IMR-90 (cell line): ENCODE data around the gene CCR3. TPM values are rescaled to one million over a fixed set of nuclear protein-coding genes. Genes with fewer than 3 reads are reported as not detected.
A peak's percentile ranks its signal among the peaks of the same experiment; 100 is the strongest.

Experiments used
- ATAC-seq: fragments of 200-7000 bp; cut with Tn5 transposase; 2 replicates; pipeline ENCODE4 v1.9.1; 2020; ENCODE audit warnings: low read depth, mild to moderate bottlenecking, moderate library complexity
- BruUV-seq: library from RNA; stranded (reverse); fragments of 400-500 nt; replicated peaks from 2 replicates; lab custom pipeline; 2021; lab: Mats Ljungman, UMichigan
- CTCF ChIA-PET: fragments of 300-600 bp; formaldehyde crosslinking; extraction: SDS; loops from one replicate; lab custom pipeline; 2021; ENCODE audit warnings: antibody characterized with exemption; lab: Yijun Ruan, JAX
- POLR2A ChIA-PET: fragments of 300-600 bp; sonication (Branson Sonifier 250); formaldehyde crosslinking; loops from one replicate; lab custom pipeline; 2022; ENCODE audit warnings: antibody characterized with exemption; ENCODE audit not compliant: unreplicated experiment; lab: Charles Lee
- DNase-seq: peaks from one replicate; pipeline ENCODE4 v3.0.0; 2013
- H2AFZ ChIP-seq: replicated peaks from 2 replicates; pipeline ENCODE3; 2013; ENCODE audit warnings: low read length, mild to moderate bottlenecking; ENCODE audit not compliant: poor library complexity
- H2AK5ac ChIP-seq: 2 replicates; pipeline ENCODE4 v1.6.1; 2013; ENCODE audit warnings: low read depth, low read length, inconsistent platforms
- H2AK9ac ChIP-seq: replicated peaks from 2 replicates; pipeline ENCODE3; 2013; ENCODE audit warnings: mild to moderate bottlenecking, low read depth, low read length, moderate library complexity; ENCODE audit not compliant: poor library complexity
- H2BK120ac ChIP-seq: 2 replicates; pipeline ENCODE4 v1.6.1; 2013; ENCODE audit warnings: low read depth, low read length, inconsistent platforms
- H2BK15ac ChIP-seq: 3 replicates; pipeline ENCODE4 v1.6.1; 2013; ENCODE audit warnings: low read depth, low read length, inconsistent platforms
- H2BK20ac ChIP-seq: 2 replicates; pipeline ENCODE4 v1.6.1; 2013; ENCODE audit warnings: low read depth, mild to moderate bottlenecking, inconsistent platforms, low read length, moderate library complexity
- H2BK5ac ChIP-seq: 2 replicates; pipeline ENCODE4 v1.6.1; 2013; ENCODE audit warnings: mild to moderate bottlenecking, low read depth, low read length, inconsistent platforms; ENCODE audit not compliant: poor library complexity, severe bottlenecking
- H3K14ac ChIP-seq: replicated peaks from 2 replicates; pipeline ENCODE4 v1.6.1; 2013; ENCODE audit warnings: low read depth, low read length, inconsistent platforms
- H3K18ac ChIP-seq: 2 replicates; pipeline ENCODE4 v1.6.1; 2013; ENCODE audit warnings: low read depth, low read length, control low read depth
- H3K23ac ChIP-seq: 2 replicates; pipeline ENCODE4 v1.6.1; 2013; ENCODE audit warnings: low read depth, low read length, inconsistent platforms
- H3K27ac ChIP-seq: 2 replicates; pipeline ENCODE4 v1.5.1; 2013; ENCODE audit warnings: mild to moderate bottlenecking, control low read depth, low read length; ENCODE audit not compliant: insufficient read depth
- H3K27me3 ChIP-seq: 2 replicates; pipeline ENCODE4 v1.6.1; 2013; ENCODE audit warnings: low read length; ENCODE audit not compliant: control insufficient read depth, insufficient read depth
- H3K36me3 ChIP-seq: 2 replicates; pipeline ENCODE4 v1.6.1; 2013; ENCODE audit warnings: low read length, mixed read lengths; ENCODE audit not compliant: control insufficient read depth, insufficient read depth
- H3K4ac ChIP-seq: 2 replicates; pipeline ENCODE4 v1.6.1; 2013; ENCODE audit warnings: low read depth, low read length, inconsistent platforms
- H3K4me1 ChIP-seq: 2 replicates; pipeline ENCODE4 v1.6.1; 2013; ENCODE audit warnings: low read length, mixed read lengths; ENCODE audit not compliant: control insufficient read depth, insufficient read depth
- H3K4me2 ChIP-seq: 2 replicates; pipeline ENCODE4 v1.6.1; 2013; ENCODE audit warnings: low read depth, mild to moderate bottlenecking, control low read depth, low read length, moderate library complexity
- H3K4me3 ChIP-seq: 2 replicates; pipeline ENCODE4 v1.5.1; 2013; ENCODE audit warnings: low read depth, mild to moderate bottlenecking, control low read depth, low read length, moderate library complexity; ENCODE audit not compliant: insufficient read depth
- H3K56ac ChIP-seq: 2 replicates; pipeline ENCODE4 v1.6.1; 2013; ENCODE audit warnings: low read length, inconsistent platforms; ENCODE audit not compliant: insufficient read depth; ENCODE audit errors: extremely low read depth
- H3K79me1 ChIP-seq, 2 experiments: 2 replicates each; pipeline ENCODE4 v1.6.1; 2013; ENCODE audit warnings: low read length in 2 of 2, inconsistent platforms in 1 of 2, low read depth in 1 of 2
- H3K9ac ChIP-seq: 2 replicates; pipeline ENCODE4 v1.6.1; 2013; ENCODE audit warnings: low read depth, low read length, control low read depth
- H3K9me1 ChIP-seq: 2 replicates; pipeline ENCODE4 v1.6.1; 2013; ENCODE audit warnings: low read length, inconsistent platforms; ENCODE audit not compliant: insufficient read depth
- H3K9me3 ChIP-seq: 2 replicates; pipeline ENCODE4 v1.6.1; 2013; ENCODE audit warnings: low read length; ENCODE audit not compliant: control insufficient read depth, insufficient read depth
- H4K20me1 ChIP-seq: 2 replicates; pipeline ENCODE4 v1.6.1; 2013; ENCODE audit warnings: low read length, inconsistent platforms; ENCODE audit not compliant: insufficient read depth
- H4K5ac ChIP-seq: 2 replicates; pipeline ENCODE4 v1.6.1; 2013; ENCODE audit warnings: mild to moderate bottlenecking, low read depth, low read length, control low read depth
- H4K8ac ChIP-seq, 2 experiments: 2 replicates each; pipeline ENCODE4 v1.6.1; 2013; ENCODE audit warnings: low read depth in 2 of 2, low read length in 2 of 2, control low read depth in 1 of 2, inconsistent platforms in 1 of 2
- H4K91ac ChIP-seq: 2 replicates; pipeline ENCODE4 v1.6.1; 2013; ENCODE audit warnings: low read depth, low read length, inconsistent platforms; ENCODE audit not compliant: insufficient read depth
- CHD1 ChIP-seq: IDR thresholded peaks from 2 replicates; pipeline ENCODE4 v1.6.1; 2012; ENCODE audit warnings: low read depth, low read length, improper control_type of control experiment
- FOS ChIP-seq: fragments of 150-350 bp; IDR thresholded peaks from 2 replicates; pipeline ENCODE4 v1.6.1; 2016; ENCODE audit warnings: low read depth, low read length
- MAFK ChIP-seq: IDR thresholded peaks from 2 replicates; pipeline ENCODE4 v1.6.1; 2012; ENCODE audit warnings: low read depth, low read length, improper control_type of control experiment
- MAZ ChIP-seq: IDR thresholded peaks from 2 replicates; pipeline ENCODE4 v1.6.1; 2012; ENCODE audit warnings: low read depth, mild to moderate bottlenecking, low read length, improper control_type of control experiment, moderate library complexity, borderline replicate concordance
- MXI1 ChIP-seq: IDR thresholded peaks from 2 replicates; pipeline ENCODE4 v1.6.1; 2012; ENCODE audit warnings: low read depth, mild to moderate bottlenecking, low read length, moderate library complexity, borderline replicate concordance
- NFE2L2 ChIP-seq: fragments of 150-350 bp; IDR thresholded peaks from 2 replicates; pipeline ENCODE4 v1.6.1; 2016; ENCODE audit warnings: low read depth, mild to moderate bottlenecking, low read length
- POLR2A ChIP-seq: IDR thresholded peaks from 2 replicates; pipeline ENCODE4 v1.6.1; 2012; ENCODE audit warnings: mild to moderate bottlenecking, low read depth, low read length
- RAD21 ChIP-seq: IDR thresholded peaks from 2 replicates; pipeline ENCODE4 v1.6.1; 2012; ENCODE audit warnings: low read length, improper control_type of control experiment
- SMC3 ChIP-seq: fragments of 150-350 bp; IDR thresholded peaks from 2 replicates; pipeline ENCODE4 v1.6.1; 2016; ENCODE audit warnings: low read depth, mild to moderate bottlenecking, antibody characterized with exemption, low read length, moderate library complexity
- WGBS, 2 experiments: methylation state at CpG; one replicate each; pipeline versions ENCODE4 v1.1.5 to v1.1.7; 2013; ENCODE audit warnings: missing lambda C conversion rate in 2 of 2; ENCODE audit not compliant: insufficient read length in 1 of 2; ENCODE audit errors: extremely low coverage in 2 of 2; 5-methylcytosine and 5-hydroxymethylcytosine counted together
- dilution Hi-C: fragments of 300-500 bp; cut with HindIII; formaldehyde crosslinking; loops from one replicate; pipeline ENCODE4 v1.14.3; 2018; ENCODE audit warnings: low sequenced_read_pairs; ENCODE audit not compliant: unreplicated experiment
- in situ Hi-C: fragments of 300-500 bp; cut with MboI; formaldehyde crosslinking; loops from 3 replicates; pipeline ENCODE4 v1.14.3; 2019; ENCODE audit warnings: low sequenced_read_pairs, inconsistent platforms, mixed read lengths
- intact Hi-C: fragments of 100-400 bp; cut with micrococcal nuclease; formaldehyde crosslinking; loops from 2 replicates; pipeline ENCODE4 v1.10.0; 2022
- polyA plus RNA-seq, 3 experiments: library from polyadenylated mRNA; depleted of rRNA; stranded (reverse); fragments of >200 nt; gene quantifications; 2 replicates each; pipeline ENCODE4 v1.2.3, GENCODE V29; 2012; ENCODE audit warnings: low replicate concordance in 1 of 3
- total RNA-seq: library from RNA; depleted of rRNA; stranded (reverse); fragments of >200 nt; gene quantifications from 2 replicates; pipeline ENCODE4 v1.2.3, GENCODE V29; 2012

Gene CCR3
- total and polyA plus RNA-seq, 2 of the 4 experiments (the other 2 are of a cell fraction): not detected

DNA sequence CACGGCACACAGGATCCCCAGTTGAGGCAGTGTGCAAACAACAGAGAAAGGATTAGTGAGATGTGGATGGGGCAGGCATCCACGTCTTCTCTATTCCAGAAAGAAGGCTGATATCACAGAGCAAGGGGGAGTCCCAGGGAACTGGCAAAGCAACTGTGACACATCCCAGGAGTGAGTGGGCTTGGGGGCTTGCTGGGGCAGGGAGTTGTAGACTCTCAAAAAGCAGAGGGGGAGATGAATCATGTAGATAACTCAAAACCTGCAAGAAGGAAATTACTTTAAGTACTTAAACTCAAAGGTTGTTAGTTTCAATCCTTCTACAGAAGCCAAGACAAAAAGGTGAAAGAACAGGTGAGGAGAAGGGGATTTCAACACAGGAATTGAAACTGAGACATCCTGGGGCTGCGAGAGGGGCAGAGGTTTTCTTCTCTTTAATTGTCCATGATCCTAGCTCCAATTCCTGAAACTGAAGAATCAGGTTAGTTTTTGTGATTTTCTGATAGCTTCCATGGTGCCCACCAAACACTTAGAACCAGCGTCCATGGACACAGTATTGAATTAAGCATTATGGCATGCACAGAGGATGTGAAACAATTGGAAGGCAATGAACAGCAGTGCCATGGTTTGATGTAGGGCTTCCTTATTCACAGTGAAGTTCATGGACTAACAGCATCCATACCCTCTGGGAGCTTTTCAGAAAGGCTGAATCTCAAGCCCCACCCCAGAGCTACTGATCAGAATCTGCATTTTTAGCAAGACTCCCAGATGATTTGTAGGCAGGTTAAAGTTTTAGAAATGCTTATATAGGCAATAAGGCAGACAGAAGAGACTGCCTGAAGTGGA is 52.0 kb downstream of the CCR3 start (continued):
- TF ChIP-seq SMC3: no peak

DNA sequence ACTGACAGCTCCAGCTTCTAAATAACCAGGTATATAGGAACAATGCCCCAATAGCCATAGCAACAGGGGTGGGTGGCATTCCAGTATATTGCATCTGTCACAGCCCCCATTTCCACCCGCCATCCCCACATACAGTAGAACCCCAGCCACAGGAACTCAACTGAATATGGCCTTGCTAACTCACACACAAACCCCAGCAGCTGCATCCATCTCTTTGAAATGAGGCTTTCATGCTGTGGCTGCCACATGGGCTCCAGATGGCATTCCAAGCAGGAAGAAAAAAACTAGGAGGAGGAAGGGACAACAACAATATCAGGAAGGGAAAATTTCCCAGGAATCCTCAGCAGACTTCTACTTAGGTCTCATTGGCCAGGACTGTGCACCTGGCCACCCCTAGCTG is 54.6 kb downstream of the CCR3 start:
- Histone ChIP-seq H2BK20ac (no peak overlapping the region), H2BK5ac (no peak overlapping the region), H4K5ac (no peak overlapping the region), H2AK5ac (no peak overlapping the region), H3K14ac (no peak overlapping the region), H3K56ac (no peak overlapping the region), H3K4me2 (no peak overlapping the region), H2BK120ac (no peak overlapping the region), H3K9me3 (no peaks in the 10 kb centered on the region), H3K4me1 (no peaks in the 10 kb centered on the region), H4K8ac (no peak overlapping the region), H3K79me1 (no peaks in the 10 kb centered on the region), H2AK9ac (peak overlapping the region; percentile 40), H2AFZ (no peak overlapping the region), H3K4me3 (no peak overlapping the region), H3K9me1 (no peaks in the 10 kb centered on the region), H3K36me3 (no peaks in the 10 kb centered on the region), H4K91ac (no peak overlapping the region), H3K9ac (no peak overlapping the region), H3K18ac (no peak overlapping the region), H3K4ac (no peak overlapping the region), H4K20me1 (no peaks in the 10 kb centered on the region), H2BK15ac (no peak overlapping the region), H3K23ac (no peak overlapping the region), H3K27ac (no peak overlapping the region), H3K27me3 (peaks cover 41% of the 10 kb centered on the region)
- in situ Hi-C loops (no loop called here), intact Hi-C loops (no loop called here), dilution Hi-C loops (no loop called here)
- ChIA-PET CTCF (no interaction called here), POLR2A (no interaction called here)
- ATAC-seq (no peak), DNase-seq (no peak)
- WGBS, 2 experiments: 20% methylated on average over 1 of the region's 1 CpG; no CpG with 5 or more reads in 1 of the 2 experiments
- BruUV-seq: no TSS peak
- TF ChIP-seq NFE2L2: no peak
- no peak for TF ChIP-seq RAD21
- TF ChIP-seq MAFK: no peak
- no peak for TF ChIP-seq MXI1
- no peak for TF ChIP-seq MAZ
- TF ChIP-seq SMC3: no peak
- TF ChIP-seq POLR2A: no peak
- TF ChIP-seq FOS: no peak
- no peak for TF ChIP-seq CHD1
